Immature natural killer cell (primary cell): Measurements from ENCODE around the gene TMED6. TPM values are rescaled to one million over a fixed set of nuclear protein-coding genes. Genes with fewer than 3 reads are reported as not detected.

ENCODE experiments used
- DNase-seq, 3 donors: peaks; one replicate each; pipeline ENCODE4 v3.0.0; 2022; ENCODE audit warnings: mixed read lengths in 1 of 3
- H3K27ac Mint-ChIP-seq, 6 donors: one replicate each; pipeline ENCODE4 v1.8.0; 2020; ENCODE audit warnings: mixed read lengths in 6 of 6, mild to moderate bottlenecking in 5 of 6, inconsistent platforms in 4 of 6, moderate library complexity in 3 of 6
- H3K27me3 Mint-ChIP-seq, 3 donors: one replicate each; pipeline ENCODE4 v1.8.0; 2020 to 2021; ENCODE audit warnings: low read depth in 3 of 3, mild to moderate bottlenecking in 3 of 3, mixed read lengths in 3 of 3, moderate library complexity in 3 of 3, inconsistent platforms in 1 of 3
- H3K36me3 Mint-ChIP-seq, 3 donors: one replicate each; pipeline ENCODE4 v1.8.0; 2020; ENCODE audit warnings: mixed read lengths in 3 of 3, inconsistent platforms in 2 of 3, mild to moderate bottlenecking in 2 of 3
- H3K4me1 Mint-ChIP-seq, 2 donors: one replicate each; pipeline ENCODE4 v1.8.0; 2020; ENCODE audit warnings: inconsistent platforms in 2 of 2, mild to moderate bottlenecking in 2 of 2, mixed read lengths in 2 of 2, moderate library complexity in 1 of 2
- H3K4me3 Mint-ChIP-seq, 5 donors: one replicate each; pipeline ENCODE4 v1.8.0; 2020; ENCODE audit warnings: mild to moderate bottlenecking in 5 of 5, mixed read lengths in 5 of 5, inconsistent platforms in 3 of 5, moderate library complexity in 3 of 5
- H3K9me3 Mint-ChIP-seq, 6 donors: one replicate each; pipeline ENCODE4 v1.8.0; 2020; ENCODE audit warnings: mild to moderate bottlenecking in 6 of 6, mixed read lengths in 6 of 6, inconsistent platforms in 4 of 6, moderate library complexity in 3 of 6
- polyA plus RNA-seq, 3 donors: library from polyadenylated mRNA; unstranded; fragments of 300-500 nt; fragmentation: Illumina TruSeq; gene quantifications; one replicate each; pipeline ENCODE4 v1.2.3, GENCODE V29; 2021

TMED6 gene
- not detected for polyA plus RNA-seq

- DNase-seq: no peak
- H3K27ac Mint-ChIP-seq: peak within 1 kb of the TSS in 2 of 6 donors; percentile 23 to 24
- peaks cover 2 to 6% of the 10 kb centered on the region in 2 donors for H3K4me1 Mint-ChIP-seq
- H3K4me3 Mint-ChIP-seq: no peak within 1 kb of the TSS
- H3K36me3 Mint-ChIP-seq: peaks cover 9 to 18% (median 9%) of the 10 kb centered on the region in 3 donors
- H3K27me3 Mint-ChIP-seq: peaks cover 0 to 2% (median 0%) of the 10 kb centered on the region in 3 donors
- no peaks in the 10 kb centered on the region for H3K9me3 Mint-ChIP-seq
Observed at GRCh38 chr16:69351309-69352027, at the start of gene TMED6. TSS of gene TMED6 (minus strand) at chr16:69351786. CDS start at chr16:69351753, 33 bp downstream.

DNA sequence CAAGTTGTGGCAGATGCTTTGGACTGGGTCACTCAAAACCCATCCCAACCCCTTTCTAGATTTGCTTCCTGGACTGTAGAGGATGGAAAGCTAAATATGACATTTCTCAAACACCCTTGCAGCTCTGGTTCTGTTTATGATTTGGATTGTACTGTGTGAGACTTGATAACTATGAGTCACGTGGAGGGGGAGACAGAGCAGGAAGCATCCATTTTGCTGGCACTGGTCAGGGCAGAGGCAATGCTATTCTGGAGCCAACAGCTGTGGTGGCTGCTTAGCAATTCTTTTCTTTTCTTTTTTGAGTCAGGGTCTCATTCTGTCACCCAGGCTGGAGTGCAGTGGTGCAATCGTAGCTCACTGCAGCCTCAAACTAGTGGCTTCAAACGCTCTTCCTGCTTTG lies 47.8 kb upstream of the TMED6 start:
- no peaks in the 10 kb centered on the region for H3K36me3 Mint-ChIP-seq
- H3K4me1 Mint-ChIP-seq: peaks cover 6% of the 10 kb centered on the region in 2 donors
- no peak for DNase-seq
- no peaks in the 10 kb centered on the region for H3K27me3 Mint-ChIP-seq
- no peaks in the 10 kb centered on the region for H3K9me3 Mint-ChIP-seq
- H3K4me3 Mint-ChIP-seq: no peak overlapping the region
- no peak overlapping the region for H3K27ac Mint-ChIP-seq

DNA sequence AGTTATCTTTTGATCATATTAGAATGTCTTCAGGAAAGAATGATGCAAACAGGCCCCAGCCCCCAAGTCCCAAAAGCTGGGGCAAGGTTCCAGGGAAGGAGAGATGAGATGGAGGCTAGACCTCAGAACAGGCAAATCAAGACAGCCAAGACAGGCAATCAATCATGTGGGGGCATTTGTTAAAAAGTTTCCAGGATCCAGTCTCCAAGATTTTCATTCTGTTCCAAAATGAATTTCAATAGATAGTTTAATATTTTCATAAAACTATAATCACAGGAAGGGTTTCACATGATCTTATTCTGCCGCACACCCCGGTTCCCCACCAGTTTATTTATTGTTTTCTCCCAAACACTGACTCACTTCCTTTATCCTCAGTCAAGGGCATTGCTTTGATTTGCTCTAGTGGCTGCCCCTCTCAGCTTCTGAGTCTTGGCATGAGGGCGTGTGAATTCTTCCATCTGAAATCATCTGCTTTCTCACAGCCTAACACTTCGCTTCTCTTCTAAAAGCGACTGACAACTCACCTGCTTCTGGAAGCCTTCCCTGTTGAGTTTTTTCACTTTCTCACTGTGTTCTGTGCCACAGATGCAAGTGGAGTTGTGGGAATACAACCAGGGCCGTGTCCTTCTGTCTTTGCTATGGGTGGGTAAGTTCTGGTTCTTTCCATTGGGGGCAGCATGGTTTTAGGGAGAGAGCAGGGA lies 46.4 kb upstream of the TMED6 start:
- Mint-ChIP-seq H3K27ac (no peak overlapping the region), H3K4me1 (peaks cover 6% of the 10 kb centered on the region in 2 donors), H3K9me3 (no peaks in the 10 kb centered on the region), H3K4me3 (no peak overlapping the region), H3K27me3 (no peaks in the 10 kb centered on the region), H3K36me3 (no peaks in the 10 kb centered on the region)
- no peak for DNase-seq

GRCh38 chr16:69396187-69397061 lies 44.8 kb upstream of the TMED6 start:
- Mint-ChIP-seq H3K36me3 (no peaks in the 10 kb centered on the region), H3K27ac (peak overlapping the region; percentile 18 to 89 (median 62)), H3K4me3 (peak overlapping the region in 1 of 5 donors; percentile 19), H3K4me1 (peaks cover 6% of the 10 kb centered on the region in 2 donors), H3K9me3 (no peaks in the 10 kb centered on the region), H3K27me3 (peaks cover 0 to 2% (median 1%) of the 10 kb centered on the region in 3 donors)
- peak; percentile 67 to 74 (median 70) for DNase-seq

DNA sequence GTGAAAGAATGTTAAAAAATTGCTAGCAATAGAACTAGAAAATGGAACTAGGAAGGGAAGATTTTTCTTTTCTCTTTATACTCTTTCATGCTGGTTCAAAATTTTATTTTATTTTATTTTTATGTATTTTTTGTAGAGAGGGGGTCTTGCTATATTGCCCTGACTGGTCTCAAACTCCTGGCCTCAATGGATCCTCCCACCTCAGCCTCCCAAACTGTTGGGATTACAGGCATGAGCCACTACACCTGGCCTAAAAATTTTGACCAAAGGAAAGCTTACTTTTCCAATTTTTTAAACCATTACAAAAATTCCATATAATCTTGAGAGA lies 44.2 kb upstream of the TMED6 start:
- Mint-ChIP-seq H3K27me3 (peaks cover 0 to 2% (median 1%) of the 10 kb centered on the region in 3 donors), H3K4me1 (peaks cover 6% of the 10 kb centered on the region in 2 donors), H3K4me3 (peak overlapping the region in 1 of 5 donors; percentile 19), H3K9me3 (no peaks in the 10 kb centered on the region), H3K36me3 (no peaks in the 10 kb centered on the region), H3K27ac (peak overlapping the region in 5 of 6 donors; percentile 31 to 89 (median 69))
- DNase-seq: no peak

- Mint-ChIP-seq H3K4me1 (peaks cover 6% of the 10 kb centered on the region in 2 donors), H3K27ac (no peak overlapping the region), H3K4me3 (no peak overlapping the region), H3K36me3 (no peaks in the 10 kb centered on the region), H3K27me3 (peaks cover 0 to 2% (median 1%) of the 10 kb centered on the region in 3 donors), H3K9me3 (no peaks in the 10 kb centered on the region)
- no peak for DNase-seq
Observed at GRCh38 chr16:69393898-69394849, 42.6 kb upstream of the TMED6 start.

DNA sequence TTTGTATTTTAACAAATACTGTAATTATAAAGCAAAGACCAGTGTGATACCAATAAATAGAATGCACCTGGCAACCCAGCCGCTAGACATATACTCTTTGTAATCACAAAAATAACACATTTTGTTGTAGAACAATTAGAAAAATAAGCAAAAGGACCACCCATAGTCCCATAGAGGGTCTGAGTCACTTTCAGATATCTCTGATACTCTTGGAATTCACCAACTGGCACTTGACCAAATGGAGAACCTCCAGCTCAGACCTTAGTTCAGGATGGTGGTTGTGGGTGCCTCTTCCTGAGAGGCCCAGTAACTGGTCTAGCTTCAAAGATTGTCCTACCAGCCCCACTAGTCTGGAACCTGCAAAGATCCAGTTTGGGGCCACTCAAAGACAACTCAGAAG lies 35.0 kb upstream of the TMED6 start:
- peaks cover 24 to 39% of the 10 kb centered on the region in 2 donors for H3K4me1 Mint-ChIP-seq
- H3K27me3 Mint-ChIP-seq: peaks cover 0 to 8% (median 6%) of the 10 kb centered on the region in 3 donors
- no peaks in the 10 kb centered on the region for H3K9me3 Mint-ChIP-seq
- H3K36me3 Mint-ChIP-seq: no peaks in the 10 kb centered on the region
- H3K27ac Mint-ChIP-seq: peak overlapping the region in 3 of 6 donors; percentile 91 to 96 (median 95)
- no peak for DNase-seq
- H3K4me3 Mint-ChIP-seq: peak overlapping the region; percentile 80 to 97 (median 96)

GRCh38 chr16:69384974-69385373 lies 33.4 kb upstream of the TMED6 start:
- Mint-ChIP-seq H3K4me1 (peaks cover 24 to 39% of the 10 kb centered on the region in 2 donors), H3K36me3 (no peaks in the 10 kb centered on the region), H3K27ac (peak overlapping the region; percentile 94 to 99 (median 95)), H3K27me3 (peaks cover 0 to 10% (median 6%) of the 10 kb centered on the region in 3 donors), H3K4me3 (peak overlapping the region; percentile 80 to 97 (median 94)), H3K9me3 (no peaks in the 10 kb centered on the region)
- DNase-seq: peak in 1 of 3 donors; percentile 7

DNA sequence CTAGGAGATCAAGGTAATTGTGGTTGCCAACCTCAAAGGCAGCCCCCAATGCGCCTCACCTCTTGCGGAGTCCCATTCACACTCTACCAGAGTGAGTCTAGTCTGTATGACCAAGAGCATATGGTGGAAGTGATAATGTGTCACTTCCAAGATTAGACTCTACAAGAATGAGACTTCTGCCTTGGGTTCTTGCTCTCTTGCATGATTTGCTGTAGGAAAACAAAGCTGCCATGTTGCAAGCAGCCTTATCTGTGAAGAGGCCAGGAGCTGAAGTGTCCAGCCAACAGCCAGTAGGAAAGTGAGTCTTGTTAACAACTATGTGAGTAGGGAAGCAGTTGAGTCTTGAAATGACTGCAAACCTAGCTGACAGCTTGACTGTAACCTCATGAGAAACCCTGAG lies 30.8 kb upstream of the TMED6 start:
- Mint-ChIP-seq H3K27me3 (peaks cover 0 to 10% (median 6%) of the 10 kb centered on the region in 3 donors), H3K9me3 (no peaks in the 10 kb centered on the region), H3K4me1 (peaks cover 24 to 47% of the 10 kb centered on the region in 2 donors), H3K27ac (peak overlapping the region in 1 of 6 donors; percentile 43), H3K36me3 (peaks cover 6 to 17% (median 8%) of the 10 kb centered on the region in 3 donors), H3K4me3 (no peak overlapping the region)
- DNase-seq: no peak

- DNase-seq: no peak
- peaks cover 23 to 47% of the 10 kb centered on the region in 2 donors for H3K4me1 Mint-ChIP-seq
- no peak overlapping the region for H3K4me3 Mint-ChIP-seq
- no peaks in the 10 kb centered on the region for H3K9me3 Mint-ChIP-seq
- peak overlapping the region in 1 of 6 donors; percentile 40 for H3K27ac Mint-ChIP-seq
- H3K27me3 Mint-ChIP-seq: peaks cover 0 to 10% (median 6%) of the 10 kb centered on the region in 3 donors
- peaks cover 6 to 17% (median 8%) of the 10 kb centered on the region in 3 donors for H3K36me3 Mint-ChIP-seq
Observed at GRCh38 chr16:69381231-69381630, 29.6 kb upstream of the TMED6 start.

DNA sequence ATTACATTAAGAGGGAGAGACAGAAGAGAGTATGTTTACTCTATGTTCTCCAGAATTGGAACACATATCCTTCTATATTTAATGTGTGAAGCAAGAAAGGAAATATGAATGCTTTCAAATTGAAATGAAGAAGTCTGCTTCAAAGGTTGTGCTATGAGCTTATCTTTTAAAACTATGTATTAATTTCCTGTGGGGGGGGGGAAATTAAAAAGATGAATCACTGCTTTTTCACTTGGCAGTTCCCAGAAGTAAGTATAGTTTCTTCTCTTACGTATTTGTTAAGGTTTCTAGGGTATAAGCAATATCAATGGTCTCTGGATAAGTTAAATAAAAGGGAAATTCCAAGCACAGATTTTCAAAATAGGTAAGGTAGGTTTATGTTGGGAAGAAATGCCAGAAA lies 27.2 kb upstream of the TMED6 start:
- DNase-seq: no peak
- peaks cover 6 to 17% (median 9%) of the 10 kb centered on the region in 3 donors for H3K36me3 Mint-ChIP-seq
- no peaks in the 10 kb centered on the region for H3K9me3 Mint-ChIP-seq
- H3K4me3 Mint-ChIP-seq: no peak overlapping the region
- H3K27ac Mint-ChIP-seq: peak overlapping the region in 2 of 6 donors; percentile 74
- peaks cover 5 to 25% of the 10 kb centered on the region in 2 donors for H3K4me1 Mint-ChIP-seq
- peaks cover 0 to 2% (median 0%) of the 10 kb centered on the region in 3 donors for H3K27me3 Mint-ChIP-seq

DNA sequence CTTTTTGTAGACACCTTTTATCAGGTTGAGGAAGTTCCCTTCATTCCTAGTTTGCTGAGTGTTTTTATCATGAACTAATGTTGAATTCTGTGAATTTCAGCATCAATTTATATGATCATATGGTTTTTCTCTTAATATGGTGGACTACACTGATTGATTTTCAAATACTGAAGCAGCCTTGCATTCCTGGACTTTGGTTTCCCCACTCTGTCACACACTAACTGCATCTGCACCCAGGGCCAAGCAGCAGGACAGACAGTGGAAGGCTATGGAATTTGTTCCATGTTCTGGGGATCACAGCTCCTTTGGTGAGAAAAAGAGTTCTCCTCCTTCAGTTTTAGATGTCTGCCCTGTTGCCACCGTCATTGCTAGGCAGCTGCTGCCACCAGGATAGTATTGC lies 26.4 kb upstream of the TMED6 start:
- Mint-ChIP-seq H3K36me3 (peaks cover 6 to 17% (median 12%) of the 10 kb centered on the region in 3 donors), H3K27me3 (peaks cover 0 to 2% (median 2%) of the 10 kb centered on the region in 3 donors), H3K9me3 (peaks cover 0 to under 1% (median 0%) of the 10 kb centered on the region in 6 donors), H3K4me3 (no peak overlapping the region), H3K4me1 (peaks cover 0 to 20% of the 10 kb centered on the region in 2 donors), H3K27ac (peak overlapping the region; percentile 10 to 74 (median 49))
- DNase-seq: no peak
